Upper lobe of left lung (tissue), 4 donors: ENCODE results near the gene DTNA.
"Not testable (repeated sequence)": the region's sequence is repeated elsewhere in the genome, so short reads cannot be mapped to it uniquely, and the experiment has no call there.

Source experiments
- POLR2A ChIP-seq, 4 donors: fragments of 450-650 bp; IDR thresholded peaks; one replicate each; pipeline ENCODE4 v1.5.1; 2016 to 2017; ENCODE audit warnings: antibody characterized with exemption in 4 of 4, mild to moderate bottlenecking in 2 of 4
- TF ChIP-seq, protein P1 (sequence below), 6 experiments: fragments of 450-650 bp in 4 of 6; fragments of 200-600 bp in 2 of 6; sonication (generic) in 2 of 6; IDR thresholded peaks; one replicate each; pipeline ENCODE4 v1.5.1; 2016 to 2019; ENCODE audit warnings: antibody characterized with exemption in 6 of 6

DNA sequence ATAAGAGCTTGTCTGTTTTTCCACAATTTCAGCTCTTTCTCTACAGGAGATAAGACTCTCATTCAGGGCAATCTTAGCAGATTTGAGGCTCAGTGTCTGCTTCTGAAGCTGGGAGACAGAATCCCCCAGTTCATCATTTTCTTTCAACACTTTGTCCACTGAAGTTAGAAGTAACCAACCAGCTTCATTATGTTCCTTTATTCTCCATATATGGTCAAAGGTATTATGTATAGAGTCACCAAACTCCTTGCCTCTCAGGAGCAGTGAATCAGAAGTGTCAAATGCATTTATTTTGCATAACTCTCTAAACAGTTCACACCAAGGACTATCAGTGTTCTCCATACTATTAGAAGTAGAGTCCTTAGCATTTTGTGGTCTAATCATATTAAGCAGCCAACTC lies 24.4 kb downstream of the DTNA start:
- TF ChIP-seq, protein P1, sequence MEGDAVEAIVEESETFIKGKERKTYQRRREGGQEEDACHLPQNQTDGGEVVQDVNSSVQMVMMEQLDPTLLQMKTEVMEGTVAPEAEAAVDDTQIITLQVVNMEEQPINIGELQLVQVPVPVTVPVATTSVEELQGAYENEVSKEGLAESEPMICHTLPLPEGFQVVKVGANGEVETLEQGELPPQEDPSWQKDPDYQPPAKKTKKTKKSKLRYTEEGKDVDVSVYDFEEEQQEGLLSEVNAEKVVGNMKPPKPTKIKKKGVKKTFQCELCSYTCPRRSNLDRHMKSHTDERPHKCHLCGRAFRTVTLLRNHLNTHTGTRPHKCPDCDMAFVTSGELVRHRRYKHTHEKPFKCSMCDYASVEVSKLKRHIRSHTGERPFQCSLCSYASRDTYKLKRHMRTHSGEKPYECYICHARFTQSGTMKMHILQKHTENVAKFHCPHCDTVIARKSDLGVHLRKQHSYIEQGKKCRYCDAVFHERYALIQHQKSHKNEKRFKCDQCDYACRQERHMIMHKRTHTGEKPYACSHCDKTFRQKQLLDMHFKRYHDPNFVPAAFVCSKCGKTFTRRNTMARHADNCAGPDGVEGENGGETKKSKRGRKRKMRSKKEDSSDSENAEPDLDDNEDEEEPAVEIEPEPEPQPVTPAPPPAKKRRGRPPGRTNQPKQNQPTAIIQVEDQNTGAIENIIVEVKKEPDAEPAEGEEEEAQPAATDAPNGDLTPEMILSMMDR (IDR thresholded peaks at IDR 0.05) = not testable (repeated sequence)
- TF ChIP-seq POLR2A (IDR thresholded peaks at IDR 0.05) = not testable (repeated sequence)
